Tibial artery (tissue), 4 donors: ENCODE data around the gene RERE.

ENCODE experiments used
- DNase-seq, 2 donors: peaks; one replicate each; pipeline ENCODE4 v3.0.0-alpha.2; 2019
- H3K27ac ChIP-seq, 2 donors: fragments of 200-600 bp; sonication (generic) in 1 of 2; 1 replicate in 1 of 2; 2 replicates in 1 of 2; pipeline ENCODE4 v1.5.1; 2018 to 2019; ENCODE audit warnings: mild to moderate bottlenecking in 1 of 2
- H3K27me3 ChIP-seq, 2 donors: fragments of 200-600 bp; sonication (generic) in 1 of 2; one replicate each; pipeline versions ENCODE4 v1.5.1 to v1.6.0; 2016 to 2019
- H3K36me3 ChIP-seq, 3 donors: fragments of 200-600 bp; sonication (generic) in 2 of 3; one replicate each; pipeline ENCODE4 v1.5.1; 2016 to 2019; ENCODE audit warnings: mild to moderate bottlenecking in 2 of 3
- H3K4me1 ChIP-seq, 4 donors: fragments of 200-600 bp; sonication (generic) in 2 of 4; 1 replicate in 3 of 4; 2 replicates in 1 of 4; pipeline ENCODE4 v1.5.1; 2016 to 2019
- H3K4me3 ChIP-seq, 2 donors: fragments of 200-600 bp; sonication (generic) in 1 of 2; 1 replicate in 1 of 2; 2 replicates in 1 of 2; pipeline ENCODE4 v1.5.1; 2018 to 2019; ENCODE audit warnings: mild to moderate bottlenecking in 2 of 2
- H3K9me3 ChIP-seq, 3 donors: fragments of 200-600 bp; sonication (generic) in 1 of 3; one replicate each; pipeline ENCODE4 v1.5.1; 2016 to 2019
- intact Hi-C: fragments of 100-400 bp; cut with DNase I; formaldehyde crosslinking; loops from one replicate; pipeline ENCODE4 v1.15.0; 2023; ENCODE audit warnings: low total_unique reads
- TF ChIP-seq, protein P1 (sequence below), 2 experiments: fragments of 200-600 bp in 1 of 2; fragments of 450-650 bp in 1 of 2; IDR thresholded peaks; one replicate each; pipeline ENCODE4 v1.5.1; 2017 to 2019; ENCODE audit warnings: antibody characterized with exemption in 2 of 2, mild to moderate bottlenecking in 1 of 2, moderate library complexity in 1 of 2

The RERE gene

DNA sequence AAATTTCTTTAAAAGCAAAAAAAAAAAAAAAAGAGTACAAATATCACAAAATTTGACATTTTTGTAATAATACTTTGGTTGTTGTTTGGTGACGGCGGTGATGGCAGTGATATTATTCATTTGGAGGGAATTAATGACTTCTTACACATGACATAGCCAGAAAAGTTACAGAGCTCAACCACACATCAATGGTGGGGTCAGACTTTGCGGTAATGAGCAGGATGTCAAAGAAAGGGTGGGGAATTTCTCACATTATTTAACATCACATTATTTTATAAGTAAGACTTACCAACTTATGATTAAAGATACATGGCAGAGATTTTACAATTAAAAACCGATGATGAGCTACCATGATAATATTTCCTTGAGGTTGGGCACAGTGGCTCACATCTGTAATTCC lies 248.2 kb downstream of the RERE start:
- H3K9me3 ChIP-seq, result no peaks in the 10 kb centered on the region
- TF ChIP-seq, protein P1, sequence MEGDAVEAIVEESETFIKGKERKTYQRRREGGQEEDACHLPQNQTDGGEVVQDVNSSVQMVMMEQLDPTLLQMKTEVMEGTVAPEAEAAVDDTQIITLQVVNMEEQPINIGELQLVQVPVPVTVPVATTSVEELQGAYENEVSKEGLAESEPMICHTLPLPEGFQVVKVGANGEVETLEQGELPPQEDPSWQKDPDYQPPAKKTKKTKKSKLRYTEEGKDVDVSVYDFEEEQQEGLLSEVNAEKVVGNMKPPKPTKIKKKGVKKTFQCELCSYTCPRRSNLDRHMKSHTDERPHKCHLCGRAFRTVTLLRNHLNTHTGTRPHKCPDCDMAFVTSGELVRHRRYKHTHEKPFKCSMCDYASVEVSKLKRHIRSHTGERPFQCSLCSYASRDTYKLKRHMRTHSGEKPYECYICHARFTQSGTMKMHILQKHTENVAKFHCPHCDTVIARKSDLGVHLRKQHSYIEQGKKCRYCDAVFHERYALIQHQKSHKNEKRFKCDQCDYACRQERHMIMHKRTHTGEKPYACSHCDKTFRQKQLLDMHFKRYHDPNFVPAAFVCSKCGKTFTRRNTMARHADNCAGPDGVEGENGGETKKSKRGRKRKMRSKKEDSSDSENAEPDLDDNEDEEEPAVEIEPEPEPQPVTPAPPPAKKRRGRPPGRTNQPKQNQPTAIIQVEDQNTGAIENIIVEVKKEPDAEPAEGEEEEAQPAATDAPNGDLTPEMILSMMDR (IDR thresholded peaks at IDR 0.05), result no peak
- H3K4me3 ChIP-seq, result no peak overlapping the region
- intact Hi-C loops, result no loop called here
- no peaks in the 10 kb centered on the region for H3K27me3 ChIP-seq
- peaks cover 0 to 26% (median 8%) of the 10 kb centered on the region in 4 donors for H3K4me1 ChIP-seq
- no peak for DNase-seq
- H3K36me3 ChIP-seq, result no peaks in the 10 kb centered on the region
- no peak overlapping the region for H3K27ac ChIP-seq

DNA sequence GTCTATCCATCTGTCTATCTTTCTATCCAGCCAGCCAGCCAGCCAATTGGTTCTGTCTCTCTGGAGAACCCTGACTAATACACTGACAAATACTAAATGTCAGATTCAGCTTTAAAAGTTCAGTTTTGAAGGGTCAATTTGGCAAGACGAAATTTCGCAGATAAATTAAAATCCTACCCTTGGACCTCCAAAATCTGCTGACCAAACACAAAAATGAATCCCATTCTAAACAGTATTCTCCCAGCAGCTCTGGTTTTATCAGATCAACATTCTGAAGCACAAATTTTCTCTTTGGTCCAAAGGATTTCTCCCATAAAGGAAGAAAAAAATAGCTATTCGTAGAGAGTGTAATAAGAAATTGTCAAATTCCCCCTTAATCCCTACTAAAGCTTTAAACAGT lies 248.6 kb downstream of the RERE start:
- H3K27me3 ChIP-seq, result no peaks in the 10 kb centered on the region
- no peaks in the 10 kb centered on the region for H3K36me3 ChIP-seq
- TF ChIP-seq, protein P1 (IDR thresholded peaks at IDR 0.05), result no peak
- H3K4me3 ChIP-seq, result no peak overlapping the region
- DNase-seq, result no peak
- H3K4me1 ChIP-seq, result peaks cover 0 to 26% (median 8%) of the 10 kb centered on the region in 4 donors
- no peaks in the 10 kb centered on the region for H3K9me3 ChIP-seq
- H3K27ac ChIP-seq, result no peak overlapping the region
- intact Hi-C loops, result no loop called here

DNA sequence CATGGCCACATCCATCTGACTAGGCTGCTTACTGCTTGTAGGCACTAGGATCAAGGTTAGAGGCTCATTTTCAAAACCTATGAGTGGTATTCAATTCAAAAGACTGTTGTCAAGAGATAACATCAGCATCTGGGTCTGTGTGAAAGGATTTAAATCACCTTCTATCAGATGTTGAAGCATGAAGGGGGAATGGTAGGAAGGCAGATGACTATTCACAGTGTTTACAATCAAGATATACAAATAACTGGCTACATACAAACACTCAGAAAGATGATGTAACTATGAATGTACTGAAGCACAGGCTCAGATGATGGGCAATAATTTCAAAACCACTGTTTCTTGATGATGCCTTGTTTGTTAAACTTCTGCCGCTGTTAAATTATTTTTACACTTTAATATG lies 250.3 kb downstream of the RERE start:
- no peaks in the 10 kb centered on the region for H3K9me3 ChIP-seq
- no peaks in the 10 kb centered on the region for H3K27me3 ChIP-seq
- no peak overlapping the region for H3K4me3 ChIP-seq
- intact Hi-C loops, result no loop called here
- no peak overlapping the region for H3K27ac ChIP-seq
- TF ChIP-seq, protein P1 (IDR thresholded peaks at IDR 0.05), result no peak
- H3K36me3 ChIP-seq, result no peaks in the 10 kb centered on the region
- peaks cover 0 to 34% (median 7%) of the 10 kb centered on the region in 4 donors for H3K4me1 ChIP-seq
- DNase-seq, result no peak

DNA sequence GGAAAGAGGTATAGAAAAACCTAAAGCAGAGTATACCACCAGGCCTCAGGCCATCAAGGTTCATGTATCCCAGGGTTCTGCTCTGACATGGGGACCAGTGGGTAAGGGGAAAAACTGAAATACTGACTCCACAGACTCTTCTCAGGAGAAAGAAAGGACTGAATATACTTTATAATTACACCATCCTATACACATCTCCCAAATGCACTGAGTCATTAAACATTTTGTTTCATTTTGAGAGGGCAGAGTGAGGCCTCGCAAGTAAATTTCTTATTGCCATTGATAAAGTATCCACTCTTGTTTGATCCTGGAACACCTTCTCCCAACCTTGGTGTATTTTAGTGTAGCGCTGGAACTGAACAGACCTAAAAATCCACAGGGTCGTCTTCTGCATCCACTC lies 251.6 kb downstream of the RERE start:
- intact Hi-C loops, result no loop called here
- no peaks in the 10 kb centered on the region for H3K36me3 ChIP-seq
- no peak overlapping the region for H3K4me3 ChIP-seq
- no peaks in the 10 kb centered on the region for H3K9me3 ChIP-seq
- H3K27ac ChIP-seq, result no peak overlapping the region
- no peaks in the 10 kb centered on the region for H3K27me3 ChIP-seq
- peaks cover 0 to 23% (median 3%) of the 10 kb centered on the region in 4 donors for H3K4me1 ChIP-seq
- TF ChIP-seq, protein P1 (IDR thresholded peaks at IDR 0.05), result no peak
- no peak for DNase-seq

DNA sequence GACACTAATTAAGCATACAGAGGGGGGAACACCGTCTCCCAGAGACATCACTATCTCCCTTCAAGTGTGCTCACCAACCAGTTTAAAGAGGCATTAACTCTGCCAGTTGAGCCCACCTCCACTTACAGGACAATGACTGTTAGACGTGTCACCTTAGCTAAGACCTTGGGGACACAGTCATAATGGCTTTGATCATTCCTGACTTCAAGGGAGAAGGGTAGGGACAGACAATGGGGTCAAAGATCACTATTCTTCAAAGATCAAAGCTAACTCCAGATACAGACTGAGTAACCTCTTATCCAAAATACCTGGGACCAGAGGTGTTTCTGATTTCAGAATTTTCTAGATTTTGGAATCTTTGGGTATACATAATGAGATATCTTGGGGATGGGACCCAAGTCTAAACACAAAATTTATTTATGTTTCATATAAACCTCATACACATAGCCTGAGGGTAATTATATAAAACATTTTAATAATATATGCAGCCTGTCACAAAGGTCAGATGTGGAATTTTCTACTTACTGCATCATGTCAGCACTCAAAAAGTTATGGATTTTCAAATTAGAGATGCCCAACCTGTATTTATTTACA lies 253.4 kb downstream of the RERE start:
- H3K27ac ChIP-seq, result no peak overlapping the region

More for the DNA sequence above, 253.4 kb downstream of the RERE start:
- Histone ChIP-seq H3K4me3 (no peak overlapping the region), H3K27me3 (no peaks in the 10 kb centered on the region), H3K36me3 (no peaks in the 10 kb centered on the region), H3K4me1 (peaks cover 0 to 11% (median 0%) of the 10 kb centered on the region in 4 donors), H3K9me3 (no peaks in the 10 kb centered on the region)
- TF ChIP-seq, protein P1 (IDR thresholded peaks at IDR 0.05), result no peak
- no peak for DNase-seq
- intact Hi-C loops, result loop anchor here (5.0 kb wide), 2 partner anchors 108 to 163 kb away; no protein-coding TSS in a partner anchor
